Right atrium auricular region (tissue), 2 donors: Measurements from ENCODE around the gene FCHSD2. TPM values are rescaled to one million over a fixed set of nuclear protein-coding genes. Genes with fewer than 3 reads are reported as not detected.
"Not testable (repeated sequence)": the region's sequence is repeated elsewhere in the genome, so short reads cannot be mapped to it uniquely, and the experiment has no call there.

Source experiments
- DNase-seq: peaks from one replicate; pipeline ENCODE4 v3.0.0-alpha.2; 2019; ENCODE audit warnings: low spot score
- H3K27ac ChIP-seq, 2 donors: fragments of 200-600 bp; sonication (generic); 1 replicate in 1 of 2; 2 replicates in 1 of 2; pipeline ENCODE4 v1.5.1; 2016 to 2019
- H3K27me3 ChIP-seq, 2 donors: fragments of 200-600 bp; sonication (generic); one replicate each; pipeline versions ENCODE4 v1.5.1 to v1.6.0; 2017 to 2019
- H3K36me3 ChIP-seq: fragments of 200-600 bp; sonication (generic); one replicate; pipeline ENCODE4 v1.5.1; 2016
- H3K4me1 ChIP-seq, 2 donors: fragments of 200-600 bp; sonication (generic); one replicate each; pipeline versions ENCODE4 v1.5.1 to v1.6.0; 2017 to 2019
- H3K4me3 ChIP-seq, 2 donors: fragments of 200-600 bp; sonication (generic); 1 replicate in 1 of 2; 2 replicates in 1 of 2; pipeline ENCODE4 v1.5.1; 2017 to 2019; ENCODE audit warnings: mild to moderate bottlenecking in 1 of 2, moderate library complexity in 1 of 2
- H3K9me3 ChIP-seq, 2 donors: fragments of 200-600 bp; sonication (generic); one replicate each; pipeline ENCODE4 v1.5.1; 2019
- total RNA-seq, 2 donors: library from RNA; depleted of rRNA; stranded (reverse); fragments of >200 nt; gene quantifications; one replicate each; pipeline ENCODE4 v1.1.0, GENCODE V29; 2016
- TF ChIP-seq, protein P1 (sequence below), 2 donors: fragments of 200-600 bp; sonication (generic); IDR thresholded peaks; one replicate each; pipeline ENCODE4 v1.5.1; 2019; ENCODE audit warnings: antibody characterized with exemption in 2 of 2

Gene FCHSD2
- total RNA-seq, 2 donors from 2014 or later: 23.9 to 24.0 TPM

DNA sequence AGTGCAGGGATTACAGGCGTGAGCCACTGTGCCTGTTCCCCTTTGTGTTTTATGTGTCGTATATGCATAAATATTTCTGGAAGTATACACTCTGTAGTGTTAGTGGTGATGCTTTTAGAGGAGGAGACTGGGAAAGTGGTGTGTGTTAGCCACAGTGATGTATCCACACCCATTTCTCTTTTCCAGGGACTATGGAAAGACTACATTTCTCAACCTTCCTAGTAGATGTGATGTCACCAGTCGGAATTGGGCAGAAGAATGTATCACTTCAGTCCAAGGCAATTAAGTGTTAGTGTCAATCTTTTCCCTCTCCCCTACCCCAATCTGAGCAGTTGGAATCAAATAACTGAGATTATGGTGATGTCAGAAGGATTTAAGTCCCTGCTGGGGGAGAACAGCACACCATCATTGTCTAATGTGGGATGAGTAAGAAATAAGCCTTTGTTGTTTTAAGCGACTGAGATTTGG is 333.8 kb downstream of the FCHSD2 start:
- Histone ChIP-seq H3K36me3 (no peaks in the 10 kb centered on the region), H3K27me3 (no peaks in the 10 kb centered on the region), H3K4me3 (no peak overlapping the region), H3K9me3 (no peaks in the 10 kb centered on the region), H3K4me1 (peaks cover 0 to 13% of the 10 kb centered on the region in 2 donors), H3K27ac (no peak overlapping the region)
- TF ChIP-seq, protein P1, sequence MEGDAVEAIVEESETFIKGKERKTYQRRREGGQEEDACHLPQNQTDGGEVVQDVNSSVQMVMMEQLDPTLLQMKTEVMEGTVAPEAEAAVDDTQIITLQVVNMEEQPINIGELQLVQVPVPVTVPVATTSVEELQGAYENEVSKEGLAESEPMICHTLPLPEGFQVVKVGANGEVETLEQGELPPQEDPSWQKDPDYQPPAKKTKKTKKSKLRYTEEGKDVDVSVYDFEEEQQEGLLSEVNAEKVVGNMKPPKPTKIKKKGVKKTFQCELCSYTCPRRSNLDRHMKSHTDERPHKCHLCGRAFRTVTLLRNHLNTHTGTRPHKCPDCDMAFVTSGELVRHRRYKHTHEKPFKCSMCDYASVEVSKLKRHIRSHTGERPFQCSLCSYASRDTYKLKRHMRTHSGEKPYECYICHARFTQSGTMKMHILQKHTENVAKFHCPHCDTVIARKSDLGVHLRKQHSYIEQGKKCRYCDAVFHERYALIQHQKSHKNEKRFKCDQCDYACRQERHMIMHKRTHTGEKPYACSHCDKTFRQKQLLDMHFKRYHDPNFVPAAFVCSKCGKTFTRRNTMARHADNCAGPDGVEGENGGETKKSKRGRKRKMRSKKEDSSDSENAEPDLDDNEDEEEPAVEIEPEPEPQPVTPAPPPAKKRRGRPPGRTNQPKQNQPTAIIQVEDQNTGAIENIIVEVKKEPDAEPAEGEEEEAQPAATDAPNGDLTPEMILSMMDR (IDR thresholded peaks at IDR 0.05): no peak
- no peak for DNase-seq

DNA sequence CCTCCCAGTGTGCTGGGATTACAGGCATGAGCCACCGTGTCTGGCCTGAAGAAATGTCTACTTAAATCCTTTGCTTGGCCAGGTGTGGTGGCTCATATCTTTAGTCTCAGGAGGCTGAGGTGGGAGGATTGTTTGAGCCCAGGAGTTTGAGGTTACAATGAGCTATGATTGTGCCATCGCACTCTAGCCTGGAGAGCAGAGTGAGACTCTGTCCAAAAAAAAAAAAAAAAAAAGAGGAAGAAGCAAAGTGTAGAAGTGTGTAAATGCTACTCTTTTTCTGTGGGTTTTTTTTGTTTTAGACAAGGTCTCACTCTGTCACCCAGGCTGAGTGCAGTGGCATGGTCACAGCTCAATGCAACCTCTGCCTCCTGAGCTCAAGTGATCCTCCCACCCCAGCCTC is 334.3 kb downstream of the FCHSD2 start:
- Histone ChIP-seq H3K4me1 (peaks cover 0 to 8% of the 10 kb centered on the region in 2 donors), H3K9me3 (no peaks in the 10 kb centered on the region), H3K27me3 (no peaks in the 10 kb centered on the region), H3K4me3 (no peak overlapping the region), H3K36me3 (no peaks in the 10 kb centered on the region), H3K27ac (no peak overlapping the region)
- TF ChIP-seq, protein P1 (IDR thresholded peaks at IDR 0.05): no peak
- no peak for DNase-seq

DNA sequence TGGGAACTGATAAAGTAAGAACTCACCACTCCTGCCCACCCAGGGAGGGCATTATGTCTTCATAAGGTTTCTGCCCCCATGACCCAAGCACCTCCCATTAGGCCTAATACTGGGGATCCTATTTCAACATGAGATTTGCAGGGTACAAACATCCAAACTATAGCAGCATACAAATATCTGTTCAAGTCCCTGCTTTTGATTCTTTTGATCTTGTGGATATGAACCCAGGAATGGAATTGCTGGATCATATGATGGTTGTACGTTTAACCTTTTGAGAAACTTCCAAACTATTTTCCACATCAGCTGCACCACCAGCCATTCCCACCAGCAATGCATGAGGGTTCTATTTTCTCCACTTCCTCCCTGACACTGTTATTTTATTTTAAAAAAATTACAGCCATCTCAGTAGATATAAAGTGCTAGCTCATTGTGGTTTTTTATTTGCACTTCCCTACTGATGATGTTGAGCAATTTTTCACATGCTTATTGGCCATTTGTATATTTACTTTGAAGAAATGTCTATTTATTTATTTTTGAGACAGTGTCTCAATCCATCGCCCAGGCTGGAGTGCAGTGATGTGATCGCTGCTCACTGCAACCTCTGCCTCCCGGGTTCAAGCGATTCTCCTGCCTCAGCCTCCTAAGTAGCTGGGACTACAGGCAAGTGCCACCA is 335.0 kb downstream of the FCHSD2 start:
- Histone ChIP-seq H3K27me3 (no peaks in the 10 kb centered on the region), H3K4me1 (peaks cover 0 to 3% of the 10 kb centered on the region in 2 donors), H3K27ac (no peak overlapping the region), H3K36me3 (no peaks in the 10 kb centered on the region), H3K9me3 (no peaks in the 10 kb centered on the region), H3K4me3 (no peak overlapping the region)
- TF ChIP-seq, protein P1 (IDR thresholded peaks at IDR 0.05): no peak
- no peak for DNase-seq

DNA sequence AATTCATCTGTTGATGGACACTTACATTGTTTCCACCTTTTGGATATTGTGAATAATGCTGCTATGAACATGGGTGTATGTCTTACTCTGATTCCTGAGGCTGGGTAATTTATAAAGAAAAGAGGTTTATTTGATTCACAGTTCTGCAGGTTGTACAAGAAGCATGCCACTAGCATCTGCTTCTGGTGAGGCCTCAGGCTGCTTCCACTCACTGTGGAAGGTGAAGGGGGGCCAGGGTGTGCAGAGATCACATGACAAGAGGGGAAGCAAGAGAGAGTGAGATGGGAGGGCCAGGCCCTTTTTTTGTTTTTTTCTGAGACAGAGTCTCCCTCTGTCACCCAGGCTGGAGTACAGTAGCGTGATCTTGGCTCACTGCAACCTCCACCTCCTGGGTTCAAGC is 335.7 kb downstream of the FCHSD2 start:
- H3K27ac ChIP-seq, H3K4me1 ChIP-seq, H3K4me3 ChIP-seq, H3K27me3 ChIP-seq, H3K9me3 ChIP-seq, H3K36me3 ChIP-seq, DNase-seq: not testable (repeated sequence)

DNA sequence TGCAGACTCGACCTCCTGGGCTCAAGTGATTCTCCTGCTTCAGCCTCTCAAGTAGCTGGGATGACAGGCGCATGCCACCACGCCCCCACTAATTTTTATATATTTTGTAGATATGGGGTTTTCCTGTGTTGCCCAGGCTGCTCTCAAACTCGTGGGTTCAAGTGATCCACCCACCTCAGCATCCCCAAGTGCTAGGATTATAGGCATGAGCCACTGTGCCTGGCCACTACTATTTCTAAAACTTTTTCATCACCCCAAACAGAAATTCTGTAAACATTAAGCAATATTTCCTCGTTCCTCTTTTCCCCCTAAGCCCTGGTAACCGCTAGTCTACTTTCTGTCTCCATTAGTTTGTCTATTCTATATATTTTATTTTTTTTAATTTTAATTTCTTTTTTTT is 336.9 kb downstream of the FCHSD2 start:
- DNase-seq: no peak
- Histone ChIP-seq H3K27me3 (no peaks in the 10 kb centered on the region), H3K4me3 (no peak overlapping the region), H3K36me3 (no peaks in the 10 kb centered on the region), H3K4me1 (no peaks in the 10 kb centered on the region), H3K27ac (no peak overlapping the region), H3K9me3 (no peaks in the 10 kb centered on the region)
- TF ChIP-seq, protein P1 (IDR thresholded peaks at IDR 0.05): no peak

DNA sequence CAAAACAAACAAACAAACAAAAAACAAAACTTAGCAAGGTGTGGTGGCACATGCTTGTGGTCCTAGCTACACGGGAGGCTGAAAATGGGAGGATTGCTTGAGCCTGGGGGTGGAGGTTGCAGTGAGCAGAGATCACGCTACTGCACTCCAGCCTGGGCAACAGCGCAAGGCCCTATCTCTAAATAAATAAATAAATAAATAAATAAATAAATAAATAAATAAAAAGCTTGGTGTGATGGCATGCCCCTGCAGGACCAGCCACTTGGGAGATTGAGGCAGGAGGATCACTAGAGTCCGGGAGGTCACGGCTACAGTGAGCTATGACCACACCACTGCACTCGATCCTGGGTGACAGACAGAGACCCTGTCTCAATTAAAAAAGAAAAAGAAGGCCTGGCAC is 339.3 kb downstream of the FCHSD2 start:
- TF ChIP-seq, protein P1 (IDR thresholded peaks at IDR 0.05): no peak
- no peak overlapping the region for H3K27ac ChIP-seq
- H3K36me3 ChIP-seq: no peaks in the 10 kb centered on the region
- H3K4me1 ChIP-seq: no peaks in the 10 kb centered on the region
- no peaks in the 10 kb centered on the region for H3K9me3 ChIP-seq
- no peaks in the 10 kb centered on the region for H3K27me3 ChIP-seq
- DNase-seq: no peak
- H3K4me3 ChIP-seq: no peak overlapping the region
